Stimulated activated CD8-positive, alpha-beta memory T cell treated with anti-CD3 and anti-CD28 coated beads, Interleukin-7, amount 100 ng/mL, for 1 hour (primary cell): ENCODE data around the gene ZYG11A.

ENCODE experiments used
- DNase-seq, 2 donors: peaks; one replicate each; pipeline ENCODE4 v3.0.0-alpha.2; 2020; ENCODE audit warnings: low read depth in 2 of 2

Gene ZYG11A

GRCh38 chr1:52918201-52918600, 75.6 kb downstream of the ZYG11A start:
- DNase-seq = no peak

GRCh38 chr1:52919051-52919722, 76.6 kb downstream of the ZYG11A start:
- DNase-seq = no peak

GRCh38 chr1:52919723-52920483, 77.3 kb downstream of the ZYG11A start:
- DNase-seq = no peak

GRCh38 chr1:52920791-52921291, 78.3 kb downstream of the ZYG11A start:
- DNase-seq = no peak

GRCh38 chr1:52925571-52926005, 83.0 kb downstream of the ZYG11A start:
- no peak for DNase-seq

- DNase-seq = no peak
Measured at GRCh38 chr1:52926864-52927211, 84.3 kb downstream of the ZYG11A start.

- peak; percentile 63 to 64 for DNase-seq
Measured at GRCh38 chr1:52927212-52928014, 84.9 kb downstream of the ZYG11A start, which contains the start of gene SCP2. SCP2 (plus strand) TSS chr1:52927276; CDS start chr1:52927397, 121 bp downstream.

GRCh38 chr1:52928015-52928404, 85.5 kb downstream of the ZYG11A start:
- no peak for DNase-seq

GRCh38 chr1:52929019-52929418, 86.5 kb downstream of the ZYG11A start:
- DNase-seq = no peak

GRCh38 chr1:52937433-52938182, 95.0 kb downstream of the ZYG11A start:
- DNase-seq = no peak

- DNase-seq = no peak
Measured at GRCh38 chr1:52938183-52938451, 95.6 kb downstream of the ZYG11A start.

- no peak for DNase-seq
Measured at GRCh38 chr1:52943876-52944416, 101.4 kb downstream of the ZYG11A start.

- DNase-seq = no peak
Measured at GRCh38 chr1:52944566-52944965, 102.0 kb downstream of the ZYG11A start.
